TTC549 (cell line): Measurements from ENCODE around the gene PSORS1C1.

Source experiments
- FAIRE-seq: peaks from 2 replicates; lab custom pipeline; 2012; peaks lifted over from hg19 to GRCh38; lab: Jason Lieb, UNC

Gene PSORS1C1

DNA sequence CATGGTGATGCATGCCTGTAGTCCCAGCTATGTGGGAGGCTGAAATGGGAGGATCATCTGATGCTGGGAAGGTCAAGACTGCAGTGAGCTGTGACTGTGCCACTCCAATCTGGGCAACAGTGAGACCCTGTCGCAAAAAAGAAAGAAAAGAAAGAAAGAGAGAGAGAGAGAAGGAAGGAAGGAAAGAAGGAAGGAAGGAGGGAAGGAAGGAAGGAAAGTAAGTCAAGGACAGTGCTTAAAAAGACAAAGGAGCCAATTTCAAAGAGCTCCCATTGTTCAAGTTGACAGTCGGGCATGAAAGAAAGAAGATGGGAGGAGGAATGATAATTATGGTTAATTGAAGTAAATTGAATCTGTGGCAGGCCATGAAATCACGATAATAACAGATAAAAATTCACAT lies 18.4 kb upstream of the PSORS1C1 start:
- no peak for FAIRE-seq

DNA sequence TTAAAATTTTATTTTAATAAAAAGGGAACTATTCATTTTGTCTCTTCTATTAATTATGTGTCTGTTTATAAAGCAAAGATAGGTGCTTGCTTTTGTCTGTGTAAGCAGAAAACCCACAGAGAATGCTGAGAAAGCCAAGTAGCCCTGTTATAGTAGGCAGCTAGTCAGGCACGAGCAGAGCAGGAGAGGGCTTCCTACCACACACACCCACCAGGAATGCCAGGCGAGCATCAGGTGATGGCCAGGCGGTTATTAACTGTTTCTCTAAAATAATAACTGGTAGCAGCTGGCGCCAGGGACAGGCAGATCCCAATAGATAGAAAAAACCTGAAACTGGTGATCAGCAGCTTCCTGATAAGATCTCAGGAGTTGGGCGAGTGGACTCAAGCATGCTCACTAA lies 17.9 kb upstream of the PSORS1C1 start:
- no peak for FAIRE-seq

DNA sequence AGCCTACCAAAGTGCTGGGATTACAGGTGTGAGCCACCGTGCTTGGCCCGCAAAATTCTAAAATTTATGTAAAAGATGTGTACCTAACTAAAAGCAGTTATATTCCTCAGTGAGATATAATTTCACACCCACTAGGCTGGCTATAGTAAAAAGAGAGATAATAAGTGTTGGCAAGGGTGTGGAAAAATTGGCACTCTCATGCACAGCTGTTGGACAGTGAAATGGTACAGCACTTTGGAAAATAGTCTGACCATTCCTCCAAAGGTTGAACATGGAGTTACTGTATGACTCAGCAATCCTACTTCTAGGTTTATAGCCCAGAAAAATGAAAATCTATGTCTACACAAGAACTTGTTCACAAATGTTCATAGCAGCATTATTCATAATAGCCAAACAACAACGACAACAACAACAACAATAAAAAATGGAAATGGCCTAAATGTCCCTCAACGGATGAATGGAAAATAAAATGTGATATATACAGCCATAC lies 16.1 kb upstream of the PSORS1C1 start:
- no peak for FAIRE-seq

DNA sequence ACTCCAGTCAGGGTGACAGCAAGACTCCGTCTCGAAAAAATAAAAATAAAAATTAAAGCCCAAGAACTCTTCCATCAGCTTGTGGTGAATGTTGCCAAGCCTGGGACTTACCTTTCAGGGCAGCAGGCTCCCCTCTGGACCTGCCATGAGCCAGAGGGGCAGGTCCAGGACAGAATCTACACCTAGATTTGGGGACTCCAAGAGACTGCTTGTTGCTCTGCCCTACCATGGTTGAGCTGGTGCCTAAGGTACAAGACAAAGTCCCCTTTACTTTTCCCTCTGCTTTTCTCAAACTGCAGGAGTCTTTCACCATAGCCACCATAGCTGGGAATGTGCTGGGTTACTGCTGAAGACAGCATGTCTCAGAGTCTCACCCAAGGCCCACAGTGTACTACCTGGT lies 11.5 kb upstream of the PSORS1C1 start:
- no peak for FAIRE-seq

DNA sequence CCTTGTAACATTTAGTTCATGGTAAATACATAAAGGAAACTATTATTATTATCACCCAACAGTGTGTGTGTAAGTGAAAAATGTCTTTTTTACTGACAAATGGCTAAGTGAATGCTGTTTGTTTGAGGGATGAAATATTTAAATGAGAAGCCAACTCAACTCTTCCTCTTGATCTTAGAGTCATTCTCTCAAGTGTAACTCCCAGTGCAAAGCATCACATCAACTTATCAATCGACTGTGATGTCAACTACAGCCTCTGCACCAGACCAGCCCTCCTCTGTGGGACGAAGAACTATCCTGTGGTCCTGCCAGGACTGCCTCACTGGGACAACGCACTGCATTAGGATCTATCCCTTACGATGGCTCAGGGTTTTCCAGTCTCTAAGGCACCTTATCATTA lies 7.5 kb upstream of the PSORS1C1 start:
- FAIRE-seq = no peak

DNA sequence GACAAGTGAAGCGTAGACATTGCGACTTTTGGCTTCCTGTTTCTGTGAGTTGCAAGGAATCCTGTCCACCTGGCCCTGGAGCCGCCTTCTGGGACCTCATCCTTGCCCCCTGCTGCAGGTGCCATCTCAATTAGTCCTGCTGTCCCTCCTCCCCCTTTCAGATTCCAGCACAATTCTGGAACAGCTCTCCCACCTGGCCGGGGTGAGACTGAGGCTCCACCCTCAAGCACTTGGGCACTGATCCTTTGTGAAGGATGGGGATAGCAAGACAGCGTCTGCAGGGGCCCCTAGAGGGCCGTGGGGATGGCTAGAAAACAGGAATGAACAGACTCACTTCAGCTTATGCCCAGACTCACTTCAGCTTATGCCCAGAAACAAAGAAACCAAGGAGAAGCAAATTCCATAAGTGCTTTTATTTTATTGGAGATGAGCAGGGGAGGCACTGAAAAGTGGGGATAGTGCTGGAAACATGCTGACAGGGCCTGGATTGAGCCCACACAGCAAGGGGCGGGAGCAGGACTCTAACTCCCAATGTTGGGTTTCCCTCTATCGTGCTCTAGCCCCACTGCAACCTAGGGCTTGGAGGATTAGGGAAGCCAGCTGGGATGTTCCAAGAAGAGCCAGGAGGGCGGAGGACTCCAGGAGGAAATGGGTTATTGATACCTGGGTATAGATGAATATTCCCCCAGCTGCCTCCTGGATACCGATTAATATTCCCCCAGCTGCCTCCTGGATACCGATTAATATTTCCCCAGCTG lies 3.6 kb upstream of the PSORS1C1 start:
- no peak for FAIRE-seq

DNA sequence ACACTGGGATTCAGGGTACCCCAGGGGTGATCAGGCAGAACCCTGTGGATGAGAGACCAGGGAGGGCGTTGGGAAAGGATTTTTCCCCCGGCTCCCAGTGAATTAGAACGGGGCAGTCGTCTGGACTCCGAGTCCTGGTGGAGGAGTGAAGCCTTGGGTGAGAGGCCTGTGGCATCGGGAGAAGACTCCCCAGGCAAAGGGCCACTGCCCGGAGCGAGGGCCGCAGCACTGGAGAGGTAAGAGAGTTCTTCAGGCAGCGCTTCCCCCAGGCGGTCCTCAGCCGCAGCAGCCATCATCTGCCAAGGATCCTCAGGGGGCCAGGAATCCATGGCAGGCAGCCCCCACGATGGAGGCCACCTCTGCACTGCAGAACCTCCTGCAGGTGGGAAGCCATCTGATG lies 2.9 kb upstream of the PSORS1C1 start:
- no peak for FAIRE-seq

DNA sequence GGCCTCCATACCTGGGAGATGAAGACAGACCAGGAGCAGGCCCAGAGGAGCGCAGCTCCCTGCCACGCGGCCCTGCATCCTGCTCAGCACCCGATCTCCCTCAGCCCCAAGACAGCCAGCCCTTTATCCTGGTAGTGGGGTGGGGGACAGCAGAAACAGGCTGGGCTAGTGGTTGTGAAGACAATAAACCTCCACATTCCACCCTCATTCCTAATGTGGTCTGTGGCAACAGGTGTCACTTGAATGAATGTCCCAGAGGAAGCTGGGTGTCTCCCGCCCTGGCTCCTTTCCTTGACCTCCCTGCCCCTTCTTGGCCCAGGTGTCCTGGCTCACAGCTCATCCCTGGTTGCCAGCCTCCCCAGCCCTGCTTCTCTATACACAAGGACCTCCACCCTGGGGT lies 2.1 kb upstream of the PSORS1C1 start, which contains the start of gene C6orf15:
TSS of gene C6orf15 (minus strand) at position 98 of the 400 bp plus-strand sequence. CDS start at position 78, 20 bp downstream.
- FAIRE-seq = no peak

DNA sequence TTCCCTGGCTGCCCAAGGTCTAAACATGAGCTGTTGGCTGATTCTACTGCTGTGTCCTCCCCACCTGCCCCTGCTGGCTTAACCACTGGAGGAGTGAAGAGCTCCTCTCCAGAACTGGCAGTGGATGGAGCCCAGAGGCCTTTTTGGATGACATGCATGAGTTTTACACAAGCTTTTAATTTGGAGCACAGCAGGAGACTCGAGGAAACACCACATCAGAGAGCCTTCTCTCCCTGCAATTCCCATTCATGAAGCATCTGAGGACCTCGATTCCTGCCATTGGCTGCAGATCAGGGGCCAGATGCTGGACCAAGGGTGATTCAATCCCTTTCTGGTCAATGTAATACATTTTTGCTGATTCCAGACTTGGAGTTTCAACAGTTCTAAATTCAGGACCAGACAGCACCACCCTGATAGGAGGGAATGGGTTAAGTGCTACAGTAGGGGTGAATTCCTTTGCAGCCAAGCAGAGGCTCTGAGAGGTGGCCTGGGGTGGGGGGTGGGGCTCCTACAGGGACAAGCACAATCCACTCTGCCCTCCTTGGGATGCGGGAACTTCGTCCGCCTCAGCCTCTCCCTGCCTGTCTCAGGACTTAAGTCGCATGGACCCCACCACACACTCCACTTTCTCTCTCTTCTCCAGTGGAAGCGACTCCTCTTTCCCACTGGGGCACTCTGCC lies 599 bp upstream of the PSORS1C1 start:
- no peak for FAIRE-seq

DNA sequence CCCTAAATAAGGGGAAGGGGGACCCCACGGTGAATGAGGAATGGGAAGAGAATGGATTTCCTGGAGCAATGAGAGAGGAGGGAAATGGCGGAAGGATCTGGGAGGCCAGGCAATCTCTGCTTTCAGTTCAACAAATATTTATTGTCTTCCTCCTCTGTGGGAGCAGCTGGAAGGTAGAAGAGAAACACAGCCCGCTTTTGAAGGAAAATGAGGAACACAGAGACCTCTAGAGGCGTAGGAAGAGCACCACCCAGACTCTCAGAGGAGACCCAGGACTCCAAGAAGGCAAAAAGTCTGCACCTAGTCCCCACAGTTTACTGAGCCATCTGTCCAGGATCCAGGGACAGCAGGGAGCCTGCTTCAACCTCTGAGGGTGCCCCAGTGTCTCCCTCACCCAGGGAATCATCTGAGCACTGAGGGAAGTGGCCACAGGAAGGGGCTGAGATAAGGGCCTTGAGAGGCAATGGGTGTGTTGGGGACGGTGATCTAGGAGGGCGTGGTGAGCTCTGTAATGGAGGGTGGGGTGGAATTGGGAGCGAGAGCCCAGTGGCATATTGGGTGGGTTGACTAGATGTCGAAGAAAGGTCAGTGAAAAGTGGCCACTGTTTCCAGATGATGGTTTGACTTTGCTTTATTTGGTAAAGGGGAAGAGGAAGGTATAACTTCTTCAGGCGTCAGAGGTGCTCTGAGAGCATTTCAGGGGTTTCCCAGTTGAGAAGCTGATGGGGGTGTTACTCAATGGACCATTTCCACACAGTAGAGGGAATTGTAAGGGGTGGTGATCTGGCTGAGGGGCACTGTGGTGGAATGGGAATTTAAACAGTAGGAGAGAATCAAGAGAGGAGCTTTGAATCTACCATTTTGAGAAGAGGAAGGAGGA lies 610 bp downstream of the PSORS1C1 start:
- no peak for FAIRE-seq

DNA sequence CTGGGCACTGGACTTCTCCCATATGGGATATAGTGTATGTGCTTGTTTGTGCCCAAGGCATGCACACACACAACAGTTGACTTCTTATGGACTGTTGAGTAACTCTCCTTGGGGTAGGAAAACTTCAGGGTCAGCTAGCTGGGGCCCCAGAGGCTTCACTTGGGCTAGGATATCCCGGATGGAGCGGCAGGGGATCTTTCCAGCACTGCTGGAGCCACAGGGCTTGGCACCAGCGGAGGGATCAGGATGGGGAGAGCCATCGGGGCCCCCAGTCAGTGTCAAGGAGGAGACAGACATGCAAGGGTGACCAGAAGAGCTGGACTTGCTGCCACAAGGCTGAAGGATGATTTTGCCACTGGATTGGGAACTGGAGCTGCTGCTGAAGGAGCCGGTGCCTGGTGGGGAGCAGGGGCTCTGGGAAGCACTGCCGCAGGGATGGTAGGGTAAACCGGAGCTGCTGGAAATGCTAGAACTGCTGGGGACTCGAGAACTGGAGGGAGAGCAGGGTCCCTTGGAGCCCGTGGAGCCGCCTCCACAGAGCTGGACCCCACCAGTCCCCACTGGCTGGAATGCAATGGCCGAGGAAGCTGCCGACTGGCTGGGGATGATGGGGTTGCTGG lies 1.5 kb downstream of the PSORS1C1 start:
- FAIRE-seq = no peak

DNA sequence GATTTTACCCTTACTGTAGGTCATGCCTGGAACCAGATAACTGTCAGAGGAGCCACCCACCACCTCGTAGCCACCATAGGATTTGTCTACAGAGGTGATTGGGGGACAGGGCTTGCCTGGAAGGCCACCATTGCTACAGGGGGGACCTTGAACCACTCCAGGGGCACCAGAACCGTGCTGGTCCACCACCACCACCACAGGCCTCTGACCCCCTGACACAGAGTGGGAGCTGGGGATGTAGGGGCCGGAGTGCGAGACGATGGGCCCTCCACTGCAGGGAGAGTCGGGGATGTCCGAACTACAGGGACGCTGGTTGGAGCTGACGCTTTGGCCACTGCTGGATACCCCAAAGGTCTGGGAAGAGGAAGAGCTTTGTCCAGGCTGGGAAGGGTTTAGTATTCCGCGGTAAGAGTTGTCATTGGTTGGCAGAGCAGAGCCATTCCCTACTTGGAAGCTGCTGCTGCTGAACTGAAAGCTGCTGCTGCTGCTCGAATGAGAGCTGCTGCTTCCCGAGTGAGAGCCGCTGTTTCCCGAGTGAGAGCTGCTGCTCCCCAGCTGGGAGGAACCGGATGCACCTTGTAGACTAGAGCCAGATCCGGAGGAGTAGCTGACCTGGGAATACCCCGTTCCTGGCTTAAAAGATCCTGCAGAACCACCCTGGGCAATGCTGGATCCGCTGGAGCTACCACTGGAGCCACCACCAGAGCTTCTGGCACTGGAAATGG lies 2.2 kb downstream of the PSORS1C1 start:
- FAIRE-seq = no peak

DNA sequence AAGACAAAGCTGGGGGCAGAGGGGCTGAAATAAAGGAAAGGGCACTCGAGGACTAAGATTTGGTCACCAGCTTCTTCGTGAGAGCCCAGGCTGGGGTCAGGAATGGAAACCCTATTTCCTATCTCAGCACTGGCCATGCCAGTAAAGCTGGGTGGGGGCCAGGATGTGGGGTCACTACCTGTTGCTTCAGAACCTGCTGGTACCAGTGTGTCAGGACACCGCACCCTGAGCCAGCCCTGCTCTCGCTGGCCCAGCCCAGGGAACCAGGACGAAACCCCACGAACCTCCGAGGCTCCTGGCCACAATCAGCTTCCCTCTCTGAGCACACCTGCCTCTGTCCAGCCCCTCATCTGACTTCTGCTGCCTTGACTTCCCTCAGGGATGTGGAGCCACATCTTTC lies 3.6 kb downstream of the PSORS1C1 start:
- no peak for FAIRE-seq

DNA sequence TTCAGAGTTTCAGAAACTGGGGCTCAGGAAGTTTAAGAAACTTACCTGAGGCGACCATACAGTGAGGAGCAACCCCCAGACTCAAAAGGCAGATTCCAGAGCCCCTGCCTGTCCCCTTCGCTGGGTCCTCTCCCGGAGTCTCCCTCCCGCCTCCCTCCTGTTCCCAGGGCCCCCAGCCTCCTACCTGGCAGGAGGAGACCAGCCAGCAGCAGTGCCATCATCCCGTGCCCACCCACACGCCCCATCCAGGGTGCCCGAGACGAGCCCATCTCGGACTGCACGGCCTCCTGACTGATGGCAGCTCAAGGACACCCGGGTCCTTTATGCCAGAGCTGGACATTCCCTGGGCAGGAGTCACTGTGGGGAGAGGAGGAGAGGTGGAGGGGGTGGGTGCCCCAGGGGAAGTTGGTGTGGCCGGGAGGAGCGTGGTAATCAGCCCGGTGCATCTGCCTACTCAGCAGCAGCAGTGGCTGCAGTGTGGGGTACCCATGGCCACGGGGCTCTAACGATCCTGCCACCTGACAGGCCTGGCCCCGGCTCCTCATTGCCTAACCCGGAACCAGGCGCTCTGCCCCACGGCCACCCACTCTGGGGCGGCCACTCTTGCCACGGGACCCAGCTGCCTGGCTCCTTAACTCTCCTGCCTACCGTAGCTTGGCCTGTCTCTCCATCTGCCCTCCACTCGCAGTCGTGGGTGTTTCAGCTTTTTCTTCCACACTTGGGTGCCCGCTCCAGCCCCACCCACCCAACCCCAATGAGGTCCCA lies 5.7 kb downstream of the PSORS1C1 start, which contains the start of gene CDSN:
TSS of gene CDSN (minus strand) at position 296 of the 765 bp plus-strand sequence. CDS start at position 269, 27 bp downstream.
- FAIRE-seq = no peak

DNA sequence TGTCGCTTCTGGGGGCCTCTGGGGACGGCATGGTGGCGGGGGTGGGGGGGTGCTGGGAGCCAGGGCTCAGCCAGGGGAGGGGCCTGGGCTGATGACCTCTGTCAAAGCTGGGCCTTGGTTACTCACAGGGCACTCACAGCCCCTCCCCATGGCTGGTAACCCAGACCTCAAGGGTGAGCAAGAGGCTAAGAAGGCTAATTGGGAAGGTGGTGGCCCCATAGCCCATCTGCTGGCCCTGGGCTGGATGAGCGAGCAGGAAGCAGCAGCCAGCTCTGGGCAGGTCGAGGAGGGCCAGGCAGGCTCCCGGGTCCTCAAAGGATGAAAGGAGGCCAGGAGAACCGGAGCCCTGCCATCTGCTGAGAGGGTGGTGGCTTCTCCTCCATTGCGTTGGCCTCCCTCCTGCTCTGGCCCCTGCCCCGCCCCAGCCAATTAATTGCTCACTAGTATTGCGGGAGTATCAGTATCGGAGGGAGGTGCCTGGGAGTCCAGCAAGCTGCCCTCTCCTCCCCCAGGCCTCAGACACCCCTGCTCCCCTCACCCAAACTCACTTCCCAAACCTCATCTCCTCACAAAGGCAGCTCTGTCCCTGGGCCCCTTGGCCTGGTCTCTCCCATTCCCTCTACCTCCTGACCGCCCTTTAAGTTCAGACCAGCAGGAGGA lies 6.7 kb downstream of the PSORS1C1 start:
- no peak for FAIRE-seq

DNA sequence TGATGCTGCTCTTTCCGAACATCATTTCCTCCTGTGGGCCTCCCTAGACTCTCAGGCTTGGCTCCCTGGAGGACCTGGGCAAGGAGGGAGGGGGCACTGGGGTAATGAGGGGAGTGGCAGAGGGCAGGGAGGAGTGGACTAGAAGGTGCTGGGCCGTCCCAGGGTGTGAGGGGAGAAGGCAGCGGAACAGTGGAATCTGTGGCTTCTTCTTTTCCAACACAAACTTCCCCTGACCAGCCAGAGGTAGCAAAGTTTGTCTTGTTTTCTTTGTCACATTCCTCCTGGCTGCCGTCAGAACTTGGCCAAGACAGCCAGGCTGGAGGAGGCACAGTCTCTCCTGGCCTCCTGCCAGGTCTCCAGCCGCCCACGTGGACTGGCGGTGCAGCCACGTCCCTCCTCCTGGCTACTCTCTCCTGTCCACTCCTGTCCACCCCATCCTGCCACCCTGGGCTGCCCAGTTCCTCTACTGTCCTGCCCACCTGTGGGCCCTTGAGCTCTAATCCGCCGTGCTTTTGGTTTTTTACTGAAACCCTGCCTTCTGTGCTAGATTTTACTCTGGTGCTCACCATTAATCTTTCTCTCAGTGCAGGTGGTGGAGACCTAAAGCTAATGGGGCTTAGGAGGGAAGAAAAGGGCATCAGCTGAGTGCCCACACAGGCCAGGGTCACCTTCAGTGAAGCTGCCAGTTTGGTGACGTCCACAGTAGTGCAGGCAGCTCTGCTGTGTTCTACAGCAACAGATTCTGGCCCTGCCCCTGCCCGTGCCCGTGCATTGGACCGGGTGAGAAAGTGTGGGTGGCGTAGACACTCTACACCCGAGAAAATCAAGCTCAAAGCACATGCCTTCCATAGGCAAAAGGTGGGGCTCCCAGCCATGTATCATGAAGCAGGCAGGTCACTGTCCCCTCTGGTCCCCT lies 8.4 kb downstream of the PSORS1C1 start:
- FAIRE-seq = no peak

DNA sequence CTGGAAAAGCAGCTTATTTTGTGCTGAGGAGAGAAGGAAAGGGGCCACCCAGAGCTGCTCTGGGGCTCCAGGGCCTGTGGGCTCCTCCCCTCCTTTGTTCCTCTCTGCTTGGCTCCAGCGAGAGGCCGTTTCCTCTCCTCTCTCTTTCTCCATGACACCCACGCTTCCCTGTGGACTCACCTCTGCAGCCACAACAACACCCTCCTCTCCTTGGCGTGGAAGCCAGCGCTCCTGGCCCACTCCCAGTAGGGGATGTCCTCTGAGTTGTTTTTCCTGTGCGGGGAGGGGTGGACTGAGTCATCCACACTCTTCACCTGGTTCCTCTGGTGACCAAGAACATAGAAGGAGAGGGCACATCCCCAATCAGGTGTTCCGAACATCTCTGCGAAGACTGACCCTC lies 10.6 kb downstream of the PSORS1C1 start:
- FAIRE-seq = no peak

DNA sequence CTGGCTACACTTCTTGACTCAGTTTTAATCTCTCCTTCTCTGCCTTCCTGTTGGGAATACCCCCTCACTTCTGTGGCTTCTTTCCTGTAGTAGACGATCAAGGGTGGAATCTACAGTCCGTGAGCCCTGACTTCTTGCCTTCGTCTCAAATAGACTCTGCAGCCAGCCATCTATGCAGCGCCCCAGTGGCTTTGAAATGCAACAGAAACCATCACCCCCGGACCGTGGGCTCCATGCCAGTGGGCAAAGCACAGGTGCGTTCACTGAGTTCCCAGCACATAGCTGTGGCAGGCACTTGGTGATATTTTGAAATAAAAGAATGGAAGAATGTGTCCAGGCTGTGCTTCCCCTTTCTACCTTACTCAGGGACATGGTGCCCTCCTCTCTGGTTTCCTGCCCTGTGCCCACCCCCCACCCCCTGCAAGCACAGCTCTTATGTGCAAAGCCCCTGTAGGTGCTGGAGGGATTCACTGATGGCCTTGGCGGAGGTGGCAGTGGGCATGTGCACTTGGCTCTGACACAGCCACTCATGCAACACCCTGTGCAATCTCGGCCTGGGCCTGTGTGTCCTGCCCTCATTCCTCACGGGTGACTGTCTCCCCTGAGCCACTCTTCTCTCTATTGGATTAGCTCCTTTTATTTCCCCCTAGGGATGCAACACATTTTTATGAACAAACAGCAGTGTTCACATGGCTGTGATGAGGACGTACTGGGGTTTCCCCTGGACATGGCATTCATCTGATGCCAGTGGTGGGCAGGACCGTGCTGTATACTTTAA lies 11.2 kb downstream of the PSORS1C1 start:
- no peak for FAIRE-seq
